Activated naive CD4-positive, alpha-beta T cell treated with anti-CD3 and anti-CD28 coated beads, Interleukin-2, amount 10 ng/mL, durations not matched to agents 7 days and 5 days (primary cell): Measurements from ENCODE around the gene DEFB118.

Experiments used
- CTCF ChIA-PET: fragments of 350-600 bp; sonication (Branson Sonifier 250); formaldehyde crosslinking; loops from one replicate; lab custom pipeline; 2021; ENCODE audit warnings: antibody characterized with exemption; lab: Charles Lee
- DNase-seq: peaks from one replicate; pipeline ENCODE4 v3.0.0-alpha.2; 2020
- H3K27ac Mint-ChIP-seq: one replicate; pipeline ENCODE4 v1.8.0; 2021; ENCODE audit warnings: mild to moderate bottlenecking, moderate library complexity, mixed read lengths
- H3K27me3 Mint-ChIP-seq: one replicate; pipeline ENCODE4 v1.8.0; 2021; ENCODE audit warnings: mild to moderate bottlenecking, mixed read lengths
- H3K36me3 Mint-ChIP-seq: one replicate; pipeline ENCODE4 v1.8.0; 2021; ENCODE audit warnings: mixed read lengths
- H3K4me1 Mint-ChIP-seq: one replicate; pipeline ENCODE4 v1.8.0; 2021; ENCODE audit warnings: mixed read lengths
- H3K4me3 Mint-ChIP-seq: one replicate; pipeline ENCODE4 v1.8.0; 2021; ENCODE audit warnings: mild to moderate bottlenecking, moderate library complexity, mixed read lengths
- H3K9me3 Mint-ChIP-seq: one replicate; pipeline ENCODE4 v1.8.0; 2021; ENCODE audit warnings: mixed read lengths

The DEFB118 gene

DNA sequence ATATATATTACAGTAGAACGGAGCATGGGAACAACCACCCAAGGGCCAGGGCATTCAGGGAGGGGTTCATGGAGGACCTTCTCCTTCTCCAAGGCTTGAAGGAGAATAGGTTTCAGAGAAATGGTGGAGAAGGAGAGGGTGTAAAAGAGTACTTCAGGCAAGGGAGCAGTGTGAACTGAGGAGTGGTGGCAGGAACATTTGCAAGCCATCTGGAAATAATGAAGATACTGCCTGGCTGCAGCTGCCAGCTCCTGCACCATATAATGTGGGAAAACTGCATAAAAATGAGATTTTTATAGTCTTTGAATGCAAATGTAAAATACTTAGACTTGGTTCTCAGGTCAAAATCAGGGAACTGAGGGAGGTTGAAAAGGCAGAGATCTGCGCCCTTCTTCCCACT, 47.3 kb downstream of the DEFB118 start:
- Mint-ChIP-seq H3K36me3 (no peaks in the 10 kb centered on the region), H3K4me1 (no peaks in the 10 kb centered on the region), H3K27ac (no peak overlapping the region), H3K27me3 (peaks cover under 1% of the 10 kb centered on the region), H3K9me3 (no peaks in the 10 kb centered on the region), H3K4me3 (no peak overlapping the region)
- DNase-seq = no peak
- CTCF ChIA-PET = no interaction called here

GRCh38 chr20:31418307-31418706, 49.9 kb downstream of the DEFB118 start:
- no peak overlapping the region for H3K4me3 Mint-ChIP-seq
- no peaks in the 10 kb centered on the region for H3K27me3 Mint-ChIP-seq
- H3K27ac Mint-ChIP-seq = no peak overlapping the region
- DNase-seq = no peak
- CTCF ChIA-PET = no interaction called here
- no peaks in the 10 kb centered on the region for H3K4me1 Mint-ChIP-seq
- no peaks in the 10 kb centered on the region for H3K9me3 Mint-ChIP-seq
- no peaks in the 10 kb centered on the region for H3K36me3 Mint-ChIP-seq
